SK-N-SH treated with all-trans-retinoic acid at 6 μM for 48 hours (cell line): ENCODE data around the gene STPG1.

ENCODE experiments used
- ATAC-seq: fragments of 200-7000 bp; cut with Tn5 transposase; 3 replicates; pipeline ENCODE4 v1.9.1; 2020; ENCODE audit warnings: mild to moderate bottlenecking, moderate library complexity
- ARNTL ChIP-seq: fragments of 450-650 bp; formaldehyde crosslinking; IDR thresholded peaks from 2 replicates; pipeline ENCODE4 v1.5.0; 2020; ENCODE audit warnings: low read depth, mild to moderate bottlenecking, moderate library complexity, borderline replicate concordance
- BACH2 ChIP-seq: fragments of 250-450 bp; sonication (Bioruptor Pico); IDR thresholded peaks from 2 replicates; pipeline ENCODE4 v1.9.0; 2021; ENCODE audit warnings: mild to moderate bottlenecking, borderline replicate concordance
- CREB5 ChIP-seq: fragments of 250-450 bp; sonication (Bioruptor Pico); IDR thresholded peaks from 2 replicates; pipeline ENCODE4 v1.5.1; 2020; ENCODE audit warnings: low read depth, mild to moderate bottlenecking, moderate library complexity
- CSDC2 ChIP-seq: fragments of 250-450 bp; sonication (Bioruptor Pico); IDR thresholded peaks from 2 replicates; pipeline ENCODE4 v1.5.0; 2020; ENCODE audit warnings: mild to moderate bottlenecking, moderate library complexity
- CSRNP3 ChIP-seq: fragments of 250-450 bp; sonication (Bioruptor Pico); IDR thresholded peaks from 2 replicates; pipeline ENCODE4 v1.5.1; 2021; ENCODE audit warnings: mild to moderate bottlenecking, moderate library complexity
- ESRRG ChIP-seq: fragments of 250-450 bp; sonication (Bioruptor Pico); IDR thresholded peaks from 2 replicates; pipeline ENCODE4 v1.6.1; 2021; ENCODE audit warnings: mild to moderate bottlenecking
- GLIS3 ChIP-seq: fragments of 250-450 bp; sonication (Bioruptor Pico); IDR thresholded peaks from 2 replicates; pipeline ENCODE4 v1.5.0; 2020; ENCODE audit warnings: mild to moderate bottlenecking, moderate library complexity
- ISL1 ChIP-seq: fragments of 250-450 bp; sonication (Bioruptor Pico); IDR thresholded peaks from 2 replicates; pipeline ENCODE4 v2.1.2; 2022; ENCODE audit warnings: mild to moderate bottlenecking, moderate library complexity
- OSR1 ChIP-seq: fragments of 250-450 bp; sonication (Bioruptor Pico); IDR thresholded peaks from 2 replicates; pipeline ENCODE4 v1.8.0; 2022; ENCODE audit warnings: moderate library complexity, mild to moderate bottlenecking, inconsistent platforms
- PATZ1 ChIP-seq: fragments of 250-450 bp; sonication (Bioruptor Pico); IDR thresholded peaks from 2 replicates; pipeline ENCODE4 v1.8.0; 2020; ENCODE audit warnings: mild to moderate bottlenecking, moderate library complexity, borderline replicate concordance
- POU6F1 ChIP-seq: fragments of 250-450 bp; sonication (Bioruptor Pico); IDR thresholded peaks from 2 replicates; pipeline ENCODE4 v1.8.0; 2021; ENCODE audit warnings: low read depth, mild to moderate bottlenecking, moderate library complexity, borderline replicate concordance
- PPARA ChIP-seq: fragments of 250-450 bp; sonication (Bioruptor Pico); IDR thresholded peaks from 2 replicates; pipeline ENCODE4 v1.5.0; 2020; ENCODE audit warnings: mild to moderate bottlenecking, borderline replicate concordance
- RARB ChIP-seq: fragments of 250-450 bp; sonication (Bioruptor Pico); IDR thresholded peaks from 2 replicates; pipeline ENCODE4 v1.8.0; 2021; ENCODE audit warnings: mild to moderate bottlenecking, moderate library complexity
- SNAI2 ChIP-seq: fragments of 250-450 bp; sonication (Bioruptor Pico); IDR thresholded peaks from 2 replicates; pipeline ENCODE4 v1.5.0; 2020; ENCODE audit warnings: mild to moderate bottlenecking, moderate library complexity
- TCF4 ChIP-seq: fragments of 250-450 bp; sonication (Bioruptor Pico); IDR thresholded peaks from 2 replicates; pipeline ENCODE4 v1.8.0; 2021; ENCODE audit warnings: mild to moderate bottlenecking, moderate library complexity, borderline replicate concordance
- TSHZ2 ChIP-seq: fragments of 250-450 bp; sonication (Bioruptor Pico); IDR thresholded peaks from 2 replicates; pipeline ENCODE4 v1.5.0; 2020; ENCODE audit warnings: mild to moderate bottlenecking, moderate library complexity
- ZC3H10 ChIP-seq: fragments of 250-450 bp; sonication (Bioruptor Pico); IDR thresholded peaks from 2 replicates; pipeline ENCODE4 v1.5.1; 2021; ENCODE audit warnings: mild to moderate bottlenecking, moderate library complexity
- ZFP3 ChIP-seq: fragments of 250-450 bp; sonication (Bioruptor Pico); IDR thresholded peaks from 2 replicates; pipeline ENCODE4 v1.5.0; 2020; ENCODE audit warnings: mild to moderate bottlenecking, moderate library complexity
- ZFP30 ChIP-seq: fragments of 450-650 bp; formaldehyde crosslinking; IDR thresholded peaks from 2 replicates; pipeline ENCODE4 v1.5.0; 2022; ENCODE audit warnings: mild to moderate bottlenecking, moderate library complexity
- ZNF565 ChIP-seq: fragments of 450-650 bp; formaldehyde crosslinking; conservative IDR thresholded peaks from 2 replicates; pipeline ENCODE4 v1.5.0; 2020; ENCODE audit warnings: low read depth, mild to moderate bottlenecking, moderate library complexity
- ZNF70 ChIP-seq: fragments of 450-650 bp; formaldehyde crosslinking; IDR thresholded peaks from 2 replicates; pipeline ENCODE4 v1.5.0; 2020; ENCODE audit warnings: mild to moderate bottlenecking, moderate library complexity
- ZNF8 ChIP-seq: fragments of 450-650 bp; formaldehyde crosslinking; IDR thresholded peaks from 2 replicates; pipeline ENCODE4 v1.5.0; 2020; ENCODE audit warnings: mild to moderate bottlenecking, moderate library complexity

The STPG1 gene

GRCh38 chr1:24424990-24425389 is 11.4 kb upstream of the STPG1 start:
- no peak for ATAC-seq
- no peak for TF ChIP-seq ARNTL (CRISPR knock-in tag)
- TF ChIP-seq SNAI2, result no peak
- no peak for TF ChIP-seq ZNF565 (CRISPR knock-in tag)
- no peak for TF ChIP-seq OSR1 (CRISPR knock-in tag)
- no peak for TF ChIP-seq PATZ1 (CRISPR knock-in tag)

- TF ChIP-seq BACH2 (no peak), ZFP3 (CRISPR knock-in tag) (no peak), PATZ1 (CRISPR knock-in tag) (no peak), ZC3H10 (no peak), ZNF70 (CRISPR knock-in tag) (no peak), SNAI2 (no peak), ARNTL (CRISPR knock-in tag) (no peak), CREB5 (no peak), TCF4 (CRISPR knock-in tag) (no peak), GLIS3 (CRISPR knock-in tag) (no peak), ESRRG (CRISPR knock-in tag) (no peak)
- no peak for ATAC-seq
Observed at GRCh38 chr1:24424207-24424606, 10.6 kb upstream of the STPG1 start.

GRCh38 chr1:24421502-24421901 is 7.9 kb upstream of the STPG1 start:
- TF ChIP-seq ARNTL (CRISPR knock-in tag) (no peak), SNAI2 (no peak), ESRRG (CRISPR knock-in tag) (no peak), ZNF70 (CRISPR knock-in tag) (no peak), PATZ1 (CRISPR knock-in tag) (no peak), PPARA (CRISPR knock-in tag) (no peak), ZFP3 (CRISPR knock-in tag) (no peak), ZNF8 (CRISPR knock-in tag) (no peak), ZNF565 (CRISPR knock-in tag) (no peak), CSDC2 (CRISPR knock-in tag) (no peak), POU6F1 (CRISPR knock-in tag) (no peak), BACH2 (no peak), RARB (CRISPR knock-in tag) (no peak), GLIS3 (CRISPR knock-in tag) (no peak), ISL1 (no peak), ZFP30 (no peak)
- TF ChIP-seq, all 23 proteins: peak for 0
- no peak for ATAC-seq

- ATAC-seq, result no peak
- TF ChIP-seq TSHZ2 (no peak), RARB (CRISPR knock-in tag) (no peak), CSRNP3 (no peak), BACH2 (no peak), TCF4 (CRISPR knock-in tag) (no peak), SNAI2 (no peak), ZNF8 (CRISPR knock-in tag) (no peak), ZFP3 (CRISPR knock-in tag) (no peak)
Observed at GRCh38 chr1:24420547-24420946, 7.0 kb upstream of the STPG1 start.
